Thoracic aorta (tissue), 2 donors: ENCODE results near the gene MTCL1. TPM values are rescaled to one million over a fixed set of nuclear protein-coding genes. Genes with fewer than 3 reads are reported as not detected.

Experiments
- ATAC-seq: fragments of 150-250 bp; one replicate; pipeline ENCODE4 v1.8.0; 2017; ENCODE audit warnings: low read depth; ENCODE audit not compliant: insufficient number of reproducible peaks, low FRiP score
- DNase-seq: peaks from one replicate; pipeline ENCODE4 v3.0.0-alpha.2; 2020; ENCODE audit warnings: low spot score
- H3K27ac ChIP-seq, 2 donors: fragments of 200-600 bp; sonication (generic); 1 replicate in 1 of 2; 2 replicates in 1 of 2; pipeline ENCODE4 v1.5.1; 2016; ENCODE audit warnings: mild to moderate bottlenecking in 2 of 2, moderate library complexity in 2 of 2
- H3K27me3 ChIP-seq: fragments of 200-600 bp; sonication (generic); replicated peaks from 2 replicates; pipeline ENCODE4 v1.6.0; 2016; ENCODE audit warnings: mild to moderate bottlenecking; ENCODE audit not compliant: insufficient read depth
- H3K36me3 ChIP-seq: fragments of 200-600 bp; sonication (generic); one replicate; pipeline ENCODE4 v1.5.1; 2016
- H3K4me1 ChIP-seq, 2 donors: fragments of 200-600 bp; sonication (generic); 1 replicate in 1 of 2; 2 replicates in 1 of 2; pipeline versions ENCODE4 v1.5.1 to v1.6.0; 2016; ENCODE audit warnings: low read depth in 2 of 2, mild to moderate bottlenecking in 1 of 2; ENCODE audit not compliant: control insufficient read depth in 1 of 2
- H3K4me3 ChIP-seq: fragments of 200-600 bp; sonication (generic); 2 replicates; pipeline ENCODE4 v1.5.1; 2016; ENCODE audit warnings: mild to moderate bottlenecking
- H3K9me3 ChIP-seq: fragments of 200-600 bp; sonication (generic); 2 replicates; pipeline ENCODE4 v1.5.1; 2016
- CTCF ChIP-seq: fragments of 200-600 bp; sonication (generic); IDR thresholded peaks from one replicate; pipeline ENCODE4 v1.5.1; 2019; ENCODE audit warnings: antibody characterized with exemption
- total RNA-seq, 2 donors: library from RNA; depleted of rRNA; stranded (reverse); fragments of >200 nt; gene quantifications; one replicate each; pipeline versions ENCODE4 v1.1.0 to v1.2.3, GENCODE V29; 2016

MTCL1 gene
- 10 to 100 TPM in 1 of 2 donors, 1 to 10 TPM in 1; 9.9 to 23.3 TPM for total RNA-seq

DNA sequence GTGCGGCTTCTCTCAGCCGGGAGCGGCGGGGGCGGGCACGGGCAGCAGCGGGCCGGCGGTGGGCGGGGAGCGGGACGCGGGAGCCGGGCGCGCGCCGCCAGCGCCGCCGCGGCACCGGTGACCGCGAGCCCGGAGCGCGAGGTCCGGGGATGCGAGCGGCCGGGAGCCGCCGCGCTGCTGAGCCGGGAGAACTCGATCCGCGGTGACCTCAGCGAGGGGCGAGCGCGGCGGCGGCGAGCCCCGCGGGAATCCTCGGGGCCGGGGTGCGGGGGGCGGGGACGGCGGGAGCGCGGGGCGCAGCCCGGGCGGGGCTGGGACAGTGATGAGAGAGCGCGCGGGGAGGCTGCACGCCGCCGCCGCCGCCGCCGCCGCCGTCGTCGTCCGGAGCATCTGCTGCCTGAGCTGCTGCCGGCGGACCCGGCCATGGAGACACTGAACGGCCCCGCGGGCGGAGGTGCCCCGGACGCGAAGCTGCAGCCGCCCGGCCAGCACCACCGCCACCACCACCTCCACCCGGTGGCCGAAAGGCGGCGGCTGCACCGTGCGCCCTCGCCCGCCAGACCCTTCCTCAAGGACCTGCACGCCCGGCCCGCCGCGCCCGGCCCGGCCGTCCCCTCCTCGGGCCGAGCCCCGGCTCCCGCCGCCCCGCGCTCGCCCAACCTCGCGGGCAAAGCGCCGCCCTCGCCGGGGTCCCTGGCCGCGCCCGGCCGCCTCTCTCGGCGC is at the start of gene MTCL1:
TSS of gene MTCL1 (plus strand) at position 319 of the 723 bp plus-strand sequence. CDS start at position 424, 105 bp downstream.
- Histone ChIP-seq H3K27ac (peak within 1 kb of the TSS; percentile 89 to 90), H3K4me3 (peak within 1 kb of the TSS; percentile 82), H3K4me1 (peaks cover 5 to 20% of the 10 kb centered on the region in 2 donors), H3K9me3 (no peaks in the 10 kb centered on the region), H3K27me3 (no peaks in the 10 kb centered on the region), H3K36me3 (no peaks in the 10 kb centered on the region)
- no peak for TF ChIP-seq CTCF
- no peak for ATAC-seq
- DNase-seq = no peak

DNA sequence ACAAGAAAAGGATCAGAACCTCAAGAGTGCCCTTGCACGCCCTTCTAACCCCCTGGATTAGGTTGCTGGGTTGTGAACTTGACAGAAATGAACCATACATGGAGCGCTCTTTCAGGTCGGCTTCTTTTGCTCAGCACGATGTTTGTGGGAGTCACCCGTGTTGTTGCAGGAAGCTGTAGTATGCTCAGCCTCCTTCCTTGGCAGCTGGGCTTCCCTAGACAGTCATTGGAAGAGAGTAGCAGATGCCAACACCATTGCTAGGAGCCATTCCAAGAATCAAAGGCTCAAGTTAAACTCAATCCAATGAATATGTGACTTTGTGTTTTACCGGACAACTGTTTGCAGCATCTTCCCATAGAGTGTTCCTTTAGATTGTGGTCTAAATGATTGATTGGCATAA is 49.1 kb upstream of the MTCL1 start:
- TF ChIP-seq CTCF = no peak
- Histone ChIP-seq H3K9me3 (no peaks in the 10 kb centered on the region), H3K36me3 (no peaks in the 10 kb centered on the region), H3K27me3 (no peaks in the 10 kb centered on the region), H3K4me1 (no peaks in the 10 kb centered on the region), H3K4me3 (no peak overlapping the region), H3K27ac (no peak overlapping the region)
- ATAC-seq (no peak), DNase-seq (no peak)

DNA sequence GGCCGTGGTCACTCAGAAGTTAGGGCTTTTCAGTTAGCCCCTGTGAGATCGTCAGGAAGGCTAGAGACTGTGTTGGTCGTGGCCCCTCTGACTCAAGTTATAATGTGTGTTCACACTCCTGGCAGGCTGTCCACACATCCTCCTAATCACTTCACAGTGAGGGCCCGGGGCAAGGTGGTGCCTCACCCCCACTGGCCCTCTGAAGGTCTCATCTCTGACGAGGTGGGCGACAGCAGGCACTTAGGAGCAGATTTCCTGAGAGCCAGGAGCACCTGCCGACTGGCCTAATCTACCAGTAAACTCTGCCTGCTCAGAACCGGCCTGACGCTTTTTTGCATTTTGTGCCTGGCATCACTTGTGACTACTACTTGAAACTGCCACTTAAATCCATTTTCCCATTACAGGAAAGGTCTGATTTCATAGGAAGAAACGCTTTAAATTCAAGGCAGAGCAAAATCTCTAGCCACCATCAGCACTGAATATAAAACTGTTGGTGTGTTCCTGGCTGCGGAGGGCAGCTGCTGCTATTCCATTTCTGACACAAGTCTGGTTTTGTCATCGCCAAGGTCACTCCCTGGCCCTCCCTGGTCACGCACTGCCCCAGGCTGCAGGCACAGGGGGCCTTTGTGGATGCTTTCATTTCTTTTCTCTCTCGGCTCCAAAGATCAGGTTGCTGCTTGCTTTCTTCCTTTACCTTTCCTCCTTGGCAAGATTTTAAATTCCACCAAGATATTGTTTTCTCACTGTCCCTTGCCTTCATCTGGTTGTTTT is 48.1 kb upstream of the MTCL1 start:
- TF ChIP-seq CTCF = no peak
- H3K4me3 ChIP-seq = no peak overlapping the region
- ATAC-seq = no peak
- no peaks in the 10 kb centered on the region for H3K27me3 ChIP-seq
- no peaks in the 10 kb centered on the region for H3K9me3 ChIP-seq
- no peak for DNase-seq
- no peak overlapping the region for H3K27ac ChIP-seq
- no peaks in the 10 kb centered on the region for H3K36me3 ChIP-seq
- no peaks in the 10 kb centered on the region for H3K4me1 ChIP-seq

DNA sequence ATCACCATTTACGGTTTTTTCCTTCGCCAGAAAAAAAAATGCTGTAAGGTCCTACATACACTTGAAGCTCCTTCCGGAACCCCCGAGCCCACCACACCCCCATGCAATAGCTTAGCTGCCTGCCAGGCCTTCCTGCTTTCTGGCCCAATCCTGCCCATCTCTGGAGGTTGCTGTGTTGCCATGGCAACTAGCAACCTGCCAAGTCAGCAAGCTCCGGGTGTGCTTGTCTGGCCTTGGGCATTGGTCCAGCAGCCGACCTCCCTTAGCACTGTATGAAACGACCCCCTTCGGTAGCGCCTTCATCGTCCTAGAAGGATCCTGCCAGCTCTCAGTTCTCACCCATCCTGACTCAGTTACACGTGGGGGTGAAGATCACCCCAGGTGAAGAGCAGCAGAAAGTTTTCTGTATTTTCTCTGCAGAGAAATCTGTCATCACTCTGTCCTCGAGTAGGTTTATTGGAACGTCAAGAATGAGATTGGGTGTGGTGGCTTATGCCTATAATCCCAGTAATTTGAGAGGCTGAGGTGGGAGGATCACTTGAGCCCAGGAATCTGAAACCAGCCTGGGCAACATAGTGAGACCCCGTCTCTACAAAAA is 47.4 kb upstream of the MTCL1 start:
- Histone ChIP-seq H3K9me3 (no peaks in the 10 kb centered on the region), H3K4me1 (no peaks in the 10 kb centered on the region), H3K36me3 (no peaks in the 10 kb centered on the region), H3K27ac (no peak overlapping the region), H3K27me3 (no peaks in the 10 kb centered on the region), H3K4me3 (no peak overlapping the region)
- TF ChIP-seq CTCF = no peak
- DNase-seq = no peak
- no peak for ATAC-seq

DNA sequence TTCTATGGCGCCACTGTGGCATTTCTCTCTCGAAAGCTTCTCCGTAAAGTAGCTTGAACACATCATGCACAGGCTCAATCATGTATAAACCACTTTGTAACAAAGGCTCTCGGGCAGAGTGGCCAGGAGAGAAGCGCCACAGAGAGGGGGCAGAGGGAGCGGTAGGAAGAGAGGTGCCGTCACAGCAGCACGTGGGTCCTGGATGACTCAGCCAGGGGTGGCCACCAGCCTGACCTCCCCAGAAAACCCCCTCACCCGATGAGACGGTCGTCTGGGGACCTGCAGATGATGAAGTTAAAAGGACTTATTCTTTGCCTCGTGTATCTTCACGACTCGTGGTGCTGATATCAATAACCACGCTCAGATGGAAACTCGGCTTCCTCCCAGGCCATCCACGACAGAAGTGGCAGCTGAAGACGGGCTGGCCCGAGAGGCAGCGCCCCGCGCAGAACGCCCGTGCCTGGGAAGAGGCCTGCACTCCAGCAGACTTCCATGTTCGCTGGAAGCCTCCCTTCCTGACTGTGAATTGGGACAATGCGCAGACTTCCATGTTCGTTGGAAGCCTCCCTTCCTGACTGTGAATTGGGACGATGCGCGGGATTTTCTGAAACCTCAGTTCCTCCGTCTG is 46.4 kb upstream of the MTCL1 start:
- Histone ChIP-seq H3K27me3 (no peaks in the 10 kb centered on the region), H3K4me3 (no peak overlapping the region), H3K36me3 (no peaks in the 10 kb centered on the region), H3K4me1 (no peaks in the 10 kb centered on the region), H3K27ac (no peak overlapping the region), H3K9me3 (no peaks in the 10 kb centered on the region)
- no peak for ATAC-seq
- TF ChIP-seq CTCF = no peak
- DNase-seq = no peak
